GM12878 (cell line): ENCODE measurements around the gene POC5. TPM values are rescaled to one million over a fixed set of nuclear protein-coding genes. Genes with fewer than 3 reads are reported as not detected.
A peak's percentile ranks its signal among the peaks of the same experiment; 100 is the strongest.

Experiments
- BACH1 ChIP-seq: fragments of 450-650 bp; IDR thresholded peaks from 2 replicates; pipeline ENCODE4 v1.6.1; 2017; ENCODE audit warnings: mild to moderate bottlenecking, borderline replicate concordance
- BCL11A ChIP-seq: IDR thresholded peaks from 2 replicates; pipeline ENCODE4 v1.6.1; 2011; ENCODE audit warnings: low read depth, low read length
- BRCA1 ChIP-seq: IDR thresholded peaks from 2 replicates; pipeline ENCODE4 v1.6.1; 2011; ENCODE audit warnings: low read depth, low read length, improper control_type of control experiment
- CEBPZ ChIP-seq: fragments of 150-350 bp; IDR thresholded peaks from 2 replicates; pipeline ENCODE4 v1.6.1; 2016; ENCODE audit warnings: low read depth, low read length
- CREM ChIP-seq: IDR thresholded peaks from 2 replicates; pipeline ENCODE4 v1.6.1; 2014; ENCODE audit warnings: antibody characterized with exemption, low read depth
- E2F4 ChIP-seq: IDR thresholded peaks from 2 replicates; pipeline ENCODE4 v1.6.1; 2012; ENCODE audit warnings: low read depth, low read length, improper control_type of control experiment
- EED ChIP-seq: sonication (generic); IDR thresholded peaks from 2 replicates; pipeline ENCODE4 v1.6.1; 2016; ENCODE audit warnings: antibody characterized with exemption, low read depth
- EZH2 ChIP-seq: IDR thresholded peaks from 2 replicates; pipeline ENCODE4 v1.6.1; 2012; ENCODE audit warnings: low read depth, mild to moderate bottlenecking, control low read depth, inconsistent platforms, low read length, borderline replicate concordance; ENCODE audit not compliant: control insufficient read depth
- HCFC1 ChIP-seq: fragments of 150-350 bp; IDR thresholded peaks from 2 replicates; pipeline ENCODE4 v1.6.1; 2014; ENCODE audit warnings: low read length
- JUNB ChIP-seq: IDR thresholded peaks from 2 replicates; pipeline ENCODE4 v1.6.1; 2016; ENCODE audit warnings: antibody characterized with exemption, mild to moderate bottlenecking
- MEF2A ChIP-seq: IDR thresholded peaks from 2 replicates; pipeline ENCODE4 v1.6.1; 2011; ENCODE audit warnings: low read depth, mild to moderate bottlenecking, low read length, moderate library complexity; ENCODE audit not compliant: insufficient read depth
- MLLT1 ChIP-seq: fragments of 450-650 bp; IDR thresholded peaks from 2 replicates; pipeline ENCODE4 v1.6.1; 2016; ENCODE audit warnings: mild to moderate bottlenecking
- NKRF ChIP-seq: fragments of 450-650 bp; conservative IDR thresholded peaks from 2 replicates; pipeline ENCODE4 v1.6.1; 2017; ENCODE audit warnings: mild to moderate bottlenecking, moderate library complexity
- PAX5 ChIP-seq: IDR thresholded peaks from 2 replicates; pipeline ENCODE4 v1.6.1; 2011; ENCODE audit warnings: low read depth, low read length, borderline replicate concordance
- POLR2AphosphoS2 ChIP-seq: IDR thresholded peaks from 2 replicates; pipeline ENCODE4 v1.6.1; 2011; ENCODE audit warnings: low read depth, mild to moderate bottlenecking, low read length, improper control_type of control experiment, moderate library complexity
- POU2F2 ChIP-seq: IDR thresholded peaks from 3 replicates; pipeline ENCODE4 v1.6.1; 2011; ENCODE audit warnings: low read depth, mild to moderate bottlenecking, low read length, borderline replicate concordance
- RUNX3 ChIP-seq: IDR thresholded peaks from 2 replicates; pipeline ENCODE4 v1.6.1; 2012; ENCODE audit warnings: low read length, inconsistent platforms
- SMAD1 ChIP-seq: fragments of 450-650 bp; IDR thresholded peaks from 2 replicates; pipeline ENCODE4 v1.6.1; 2018; ENCODE audit warnings: mild to moderate bottlenecking, low read depth; ENCODE audit not compliant: partially characterized antibody
- STAT1 ChIP-seq: fragments of 450-650 bp; conservative IDR thresholded peaks from 2 replicates; pipeline ENCODE4 v1.6.1; 2014; ENCODE audit warnings: antibody characterized with exemption, mild to moderate bottlenecking
- TAF1 ChIP-seq: IDR thresholded peaks from 2 replicates; pipeline ENCODE4 v1.6.1; 2011; ENCODE audit warnings: mild to moderate bottlenecking, low read depth, low read length, borderline replicate concordance
- YBX1 ChIP-seq: fragments of 450-650 bp; IDR thresholded peaks from 2 replicates; pipeline ENCODE4 v1.6.1; 2016; ENCODE audit warnings: antibody characterized with exemption
- ZNF274 ChIP-seq: IDR thresholded peaks from one replicate; pipeline ENCODE4 v1.8.0; 2011; ENCODE audit not compliant: insufficient read length, insufficient read depth
- polyA plus RNA-seq, 11 experiments: library from polyadenylated mRNA; depleted of rRNA in 4 of 11; unstranded in 6 of 11; stranded (reverse) in 5 of 11; fragments of >200 nt; fragmentation: Nextera tagmentation in 4 of 11; fragmentation: Illumina TruSeq in 1 of 11; extraction: Ambion mirVana in 4 of 11; extraction: Trizol in 1 of 11; gene quantifications; 1 replicate in 1 of 11; 2 replicates in 10 of 11; pipeline versions ENCODE4 v1.2.1 to v1.2.3, GENCODE V29; 2011 to 2016; ENCODE audit warnings: inconsistent platforms in 2 of 11, missing spikeins in 2 of 11, low read depth in 1 of 11
- total RNA-seq, 4 experiments: library from RNA; depleted of rRNA in 3 of 4; stranded (reverse); fragments of >200 nt in 3 of 4; fragmentation: Illumina TruSeq in 1 of 4; extraction: Trizol in 1 of 4; gene quantifications; 2 replicates each; pipeline versions ENCODE4 v1.2.1 to v1.2.3, GENCODE V29; 2013 to 2021

The POC5 gene
- total and polyA plus RNA-seq, 10 of the 15 experiments (the other 5 are each of a cell fraction or from before 2014, with no cell fraction given) = 13.1 to 25.6 (median 21.8) TPM

- peak; percentile 87 for TF ChIP-seq JUNB
- TF ChIP-seq BRCA1 = no peak
- 0 out of 2 replicates have a peak, but pooled peaks have one; percentile 39 for TF ChIP-seq PAX5
- no peak for TF ChIP-seq HCFC1
- TF ChIP-seq EED = peak; percentile 75
- no peak for TF ChIP-seq MLLT1
- no peak for TF ChIP-seq YBX1
- TF ChIP-seq EZH2 = no peak
- TF ChIP-seq E2F4 = no peak
- TF ChIP-seq POLR2AphosphoS2 = no peak
- TF ChIP-seq CREM = peak; percentile 34; the same call in 1 of the 2 replicates
- TF ChIP-seq BACH1 = no peak
- 0 out of 2 replicates have a peak, but pooled peaks have one; percentile 39 for TF ChIP-seq MEF2A
- no peak for TF ChIP-seq STAT1
- peak; percentile 57 for TF ChIP-seq RUNX3
- TF ChIP-seq CEBPZ = no peak
- no peak for TF ChIP-seq BCL11A
- 0 out of 2 replicates have a peak, but pooled peaks have one; percentile 15 for TF ChIP-seq NKRF
- TF ChIP-seq SMAD1 = peak; percentile 35
- no peak for TF ChIP-seq ZNF274
- TF ChIP-seq POU2F2 = no peak
- TF ChIP-seq TAF1 = peak; percentile 79; the same call in 1 of the 2 replicates
These were observed 48.1 kb downstream of the POC5 start (continued) for GRCh38 chr5:75668977-75669689.
